Measurements from ENCODE around the gene CTNNA2. TPM values are rescaled to one million over a fixed set of nuclear protein-coding genes. Genes with fewer than 3 reads are reported as not detected.

The CTNNA2 gene
- total and polyA plus RNA-seq, 9 of the 15 experiments (the other 6 are each of a cell fraction or from before 2014, with no cell fraction given) = 0.03 to 0.40 (median 0.15) TPM

GRCh38 chr2:79874015-79874414, 361.2 kb downstream of the CTNNA2 start:
- H3K36me3 ChIP-seq (ENCODE audit: control insufficient read depth, insufficient read depth, low read length) = no peaks in the 10 kb centered on the region
- no peak overlapping the region for H3K4me3 ChIP-seq
- in situ Hi-C loops (cut with MboI) = no loop called here
- no peak for TF ChIP-seq SETDB1 (IDR thresholded peaks at IDR 0.05; ENCODE audit: low read length)
- no peak for TF ChIP-seq AFF1 (IDR thresholded peaks at IDR 0.05; ENCODE audit: low read depth in 1 of 2, partially characterized antibody in 2 of 2)
- TF ChIP-seq RBM39 (optimal IDR thresholded peaks at IDR 0.05; ENCODE audit: low read depth, low read length) = no peak
- TF ChIP-seq ELF4 (CRISPR knock-in tag; IDR thresholded peaks at IDR 0.05) = no peak
- TF ChIP-seq STAT5B (CRISPR knock-in tag; IDR thresholded peaks at IDR 0.05) = no peak
- no peaks in the 10 kb centered on the region for H3K27me3 ChIP-seq (ENCODE audit: control insufficient read depth in 2 of 2, insufficient read depth in 2 of 2, low read length in 2 of 2)
- no peak for DNase-seq (ENCODE audit: extremely low read depth in 1 of 4, low spot score in 3 of 4)
- no peak for ATAC-seq
- intact Hi-C loops (cut with micrococcal nuclease) = no loop called here
- ChIA-PET POLR2A (no interaction called here), CTCF (ENCODE audit: low intra/inter-chr PET ratio) (no interaction called here)
- no peak overlapping the region for H3K9ac ChIP-seq (ENCODE audit: insufficient read depth in 1 of 2, low read depth in 2 of 2, low read length in 2 of 2)
- no peak overlapping the region for H3K4me2 ChIP-seq (ENCODE audit: insufficient read depth, low read length)
- H3K27ac ChIP-seq (ENCODE audit: extremely low read depth, low read depth, low read length) = no peak overlapping the region
- no peaks in the 10 kb centered on the region for H3K79me2 ChIP-seq (ENCODE audit: control insufficient read depth, insufficient read depth, low read length)
- no peaks in the 10 kb centered on the region for H3K9me3 ChIP-seq (replicated peaks; ENCODE audit: control insufficient read depth, insufficient read depth, low read depth, low read length)
- no peaks in the 10 kb centered on the region for H3K9me1 ChIP-seq (ENCODE audit: control insufficient read depth, insufficient read depth, low read length)
- no TSS peak for BruUV-seq (replicated peaks)
- no peak for FAIRE-seq
- H4K20me1 ChIP-seq (replicated peaks; ENCODE audit: control insufficient read depth, insufficient read depth, low read length) = no peaks in the 10 kb centered on the region
- WGBS (ENCODE audit: insufficient coverage, low coverage, missing lambda C conversion rate) = under 1% methylated on average over 18 of the region's 18 CpGs
- no peak overlapping the region for H2AFZ ChIP-seq (ENCODE audit: low read depth, low read length)
- no peaks in the 10 kb centered on the region for H3K4me1 ChIP-seq (replicated peaks in 1 of 2; ENCODE audit: control insufficient read depth in 2 of 2, insufficient read depth in 2 of 2, low read length in 2 of 2)

Measured in K562 (cell line).